SK-N-SH treated with all-trans-retinoic acid at 6 μM for 48 hours (cell line): ENCODE results near the gene PLD3.

Experiments
- ARNTL ChIP-seq: fragments of 450-650 bp; formaldehyde crosslinking; IDR thresholded peaks from 2 replicates; pipeline ENCODE4 v1.5.0; 2020; ENCODE audit warnings: low read depth, mild to moderate bottlenecking, moderate library complexity, borderline replicate concordance
- BACH2 ChIP-seq: fragments of 250-450 bp; sonication (Bioruptor Pico); IDR thresholded peaks from 2 replicates; pipeline ENCODE4 v1.9.0; 2021; ENCODE audit warnings: mild to moderate bottlenecking, borderline replicate concordance
- CREB5 ChIP-seq: fragments of 250-450 bp; sonication (Bioruptor Pico); IDR thresholded peaks from 2 replicates; pipeline ENCODE4 v1.5.1; 2020; ENCODE audit warnings: low read depth, mild to moderate bottlenecking, moderate library complexity
- CSDC2 ChIP-seq: fragments of 250-450 bp; sonication (Bioruptor Pico); IDR thresholded peaks from 2 replicates; pipeline ENCODE4 v1.5.0; 2020; ENCODE audit warnings: mild to moderate bottlenecking, moderate library complexity
- ISL1 ChIP-seq: fragments of 250-450 bp; sonication (Bioruptor Pico); IDR thresholded peaks from 2 replicates; pipeline ENCODE4 v2.1.2; 2022; ENCODE audit warnings: mild to moderate bottlenecking, moderate library complexity
- OSR1 ChIP-seq: fragments of 250-450 bp; sonication (Bioruptor Pico); IDR thresholded peaks from 2 replicates; pipeline ENCODE4 v1.8.0; 2022; ENCODE audit warnings: moderate library complexity, mild to moderate bottlenecking, inconsistent platforms
- PATZ1 ChIP-seq: fragments of 250-450 bp; sonication (Bioruptor Pico); IDR thresholded peaks from 2 replicates; pipeline ENCODE4 v1.8.0; 2020; ENCODE audit warnings: mild to moderate bottlenecking, moderate library complexity, borderline replicate concordance
- POU6F1 ChIP-seq: fragments of 250-450 bp; sonication (Bioruptor Pico); IDR thresholded peaks from 2 replicates; pipeline ENCODE4 v1.8.0; 2021; ENCODE audit warnings: low read depth, mild to moderate bottlenecking, moderate library complexity, borderline replicate concordance
- PPARA ChIP-seq: fragments of 250-450 bp; sonication (Bioruptor Pico); IDR thresholded peaks from 2 replicates; pipeline ENCODE4 v1.5.0; 2020; ENCODE audit warnings: mild to moderate bottlenecking, borderline replicate concordance
- RARB ChIP-seq: fragments of 250-450 bp; sonication (Bioruptor Pico); IDR thresholded peaks from 2 replicates; pipeline ENCODE4 v1.8.0; 2021; ENCODE audit warnings: mild to moderate bottlenecking, moderate library complexity
- TCF4 ChIP-seq: fragments of 250-450 bp; sonication (Bioruptor Pico); IDR thresholded peaks from 2 replicates; pipeline ENCODE4 v1.8.0; 2021; ENCODE audit warnings: mild to moderate bottlenecking, moderate library complexity, borderline replicate concordance
- TSHZ2 ChIP-seq: fragments of 250-450 bp; sonication (Bioruptor Pico); IDR thresholded peaks from 2 replicates; pipeline ENCODE4 v1.5.0; 2020; ENCODE audit warnings: mild to moderate bottlenecking, moderate library complexity
- ZFP3 ChIP-seq: fragments of 250-450 bp; sonication (Bioruptor Pico); IDR thresholded peaks from 2 replicates; pipeline ENCODE4 v1.5.0; 2020; ENCODE audit warnings: mild to moderate bottlenecking, moderate library complexity
- ZFP30 ChIP-seq: fragments of 450-650 bp; formaldehyde crosslinking; IDR thresholded peaks from 2 replicates; pipeline ENCODE4 v1.5.0; 2022; ENCODE audit warnings: mild to moderate bottlenecking, moderate library complexity

- TF ChIP-seq OSR1 (CRISPR knock-in tag) (no peak), ISL1 (no peak), CREB5 (CRISPR knock-in tag) (no peak), RARB (CRISPR knock-in tag) (no peak), ARNTL (CRISPR knock-in tag) (no peak), POU6F1 (CRISPR knock-in tag) (no peak), PATZ1 (CRISPR knock-in tag) (no peak), TSHZ2 (no peak), ZFP30 (CRISPR knock-in tag) (no peak), CSDC2 (CRISPR knock-in tag) (no peak), PPARA (CRISPR knock-in tag) (no peak), BACH2 (CRISPR knock-in tag) (no peak), TCF4 (CRISPR knock-in tag) (no peak), ZFP3 (CRISPR knock-in tag) (no peak)
Observed at GRCh38 chr19:40394816-40395210, 46.3 kb downstream of the PLD3 start.
